ENCODE data around the gene PTPN23.

The PTPN23 gene

DNA sequence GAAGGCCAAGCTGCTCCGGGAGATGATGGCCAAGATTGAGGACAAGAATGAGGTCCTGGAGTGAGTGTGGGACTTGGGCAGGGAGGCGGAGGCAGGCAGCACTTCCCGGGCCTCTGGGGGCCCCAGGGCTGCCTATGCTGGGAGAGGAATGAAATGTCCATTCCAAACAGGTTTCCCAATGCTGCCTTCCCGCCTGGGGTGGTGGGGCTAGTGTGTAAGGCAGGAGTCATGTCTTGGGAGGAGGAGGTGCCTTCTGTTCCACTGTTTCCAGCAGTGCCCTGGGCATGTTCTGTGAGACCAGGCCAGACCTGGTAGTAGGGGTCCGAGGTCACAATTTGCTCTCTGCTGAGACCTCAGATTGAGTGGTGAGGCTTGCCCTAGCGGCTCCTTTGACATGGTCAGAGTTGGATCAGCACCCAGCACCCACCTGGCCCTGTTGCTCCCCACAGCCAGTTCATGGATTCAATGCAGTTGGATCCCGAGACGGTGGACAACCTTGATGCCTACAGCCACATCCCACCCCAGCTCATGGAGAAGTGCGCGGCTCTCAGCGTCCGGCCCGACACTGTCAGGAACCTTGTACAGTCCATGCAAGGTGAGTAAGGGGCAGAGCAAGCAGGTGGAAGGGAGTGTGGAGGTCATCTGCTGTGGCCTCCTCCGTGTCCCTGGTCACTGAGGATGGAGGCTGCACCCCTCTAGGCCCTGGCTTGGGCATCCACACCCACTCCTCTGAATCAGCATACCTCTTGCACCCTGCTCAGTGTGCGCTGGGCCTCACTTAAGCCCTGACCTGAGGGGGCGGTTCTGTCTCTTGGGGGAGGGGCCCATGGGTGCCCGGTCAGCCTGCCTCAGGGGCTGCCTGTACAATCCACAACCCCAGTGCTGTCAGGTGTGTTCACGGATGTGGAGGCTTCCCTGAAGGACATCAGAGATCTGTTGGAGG is 27.3 kb downstream of the PTPN23 start:
- no peak for DNase-seq

DNA sequence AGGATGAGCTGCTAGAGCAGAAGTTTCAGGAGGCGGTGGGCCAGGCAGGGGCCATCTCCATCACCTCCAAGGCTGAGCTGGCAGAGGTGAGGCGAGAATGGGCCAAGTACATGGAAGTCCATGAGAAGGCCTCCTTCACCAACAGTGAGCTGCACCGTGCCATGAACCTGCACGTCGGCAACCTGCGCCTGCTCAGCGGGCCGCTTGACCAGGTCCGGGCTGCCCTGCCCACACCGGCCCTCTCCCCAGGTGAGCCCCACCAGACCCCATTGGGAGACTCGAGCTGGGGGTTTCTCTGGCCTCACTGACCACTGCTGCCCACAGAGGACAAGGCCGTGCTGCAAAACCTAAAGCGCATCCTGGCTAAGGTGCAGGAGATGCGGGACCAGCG is 28.0 kb downstream of the PTPN23 start:
- no peak for DNase-seq

DNA sequence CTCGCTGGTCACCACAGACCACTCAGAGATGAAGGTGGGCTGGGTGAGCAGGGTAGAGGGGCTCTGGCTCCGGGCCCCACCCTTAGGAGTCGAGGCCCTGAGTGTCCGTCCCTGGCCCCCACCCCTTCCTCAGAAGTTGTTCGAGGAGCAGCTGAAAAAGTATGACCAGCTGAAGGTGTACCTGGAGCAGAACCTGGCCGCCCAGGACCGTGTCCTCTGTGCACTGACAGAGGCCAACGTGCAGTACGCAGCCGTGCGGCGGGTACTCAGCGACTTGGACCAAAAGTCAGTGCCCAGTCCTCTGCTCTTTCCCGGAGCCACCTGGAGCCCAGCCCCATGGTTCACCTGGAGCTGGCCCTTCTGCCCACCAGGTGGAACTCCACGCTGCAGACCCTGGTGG is 28.5 kb downstream of the PTPN23 start:
- no peak for DNase-seq

DNA sequence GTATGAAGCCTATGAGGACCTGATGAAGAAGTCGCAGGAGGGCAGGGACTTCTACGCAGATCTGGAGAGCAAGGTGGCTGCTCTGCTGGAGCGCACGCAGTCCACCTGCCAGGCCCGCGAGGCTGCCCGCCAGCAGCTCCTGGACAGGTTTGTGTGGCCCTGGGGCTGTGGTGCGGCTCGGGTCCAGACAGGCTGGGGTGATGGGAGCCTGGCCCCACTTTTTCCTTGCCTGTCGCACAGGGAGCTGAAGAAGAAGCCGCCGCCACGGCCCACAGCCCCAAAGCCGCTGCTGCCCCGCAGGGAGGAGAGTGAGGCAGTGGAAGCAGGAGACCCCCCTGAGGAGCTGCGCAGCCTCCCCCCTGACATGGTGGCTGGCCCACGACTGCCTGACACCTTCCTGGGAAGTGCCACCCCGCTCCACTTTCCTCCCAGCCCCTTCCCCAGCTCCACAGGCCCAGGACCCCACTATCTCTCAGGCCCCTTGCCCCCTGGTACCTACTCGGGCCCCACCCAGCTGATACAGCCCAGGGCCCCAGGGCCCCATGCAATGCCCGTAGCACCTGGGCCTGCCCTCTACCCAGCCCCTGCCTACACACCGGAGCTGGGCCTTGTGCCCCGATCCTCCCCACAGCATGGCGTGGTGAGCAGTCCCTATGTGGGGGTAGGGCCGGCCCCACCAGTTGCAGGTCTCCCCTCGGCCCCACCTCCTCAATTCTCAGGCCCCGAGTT is 29.0 kb downstream of the PTPN23 start:
- DNase-seq, result no peak

DNA sequence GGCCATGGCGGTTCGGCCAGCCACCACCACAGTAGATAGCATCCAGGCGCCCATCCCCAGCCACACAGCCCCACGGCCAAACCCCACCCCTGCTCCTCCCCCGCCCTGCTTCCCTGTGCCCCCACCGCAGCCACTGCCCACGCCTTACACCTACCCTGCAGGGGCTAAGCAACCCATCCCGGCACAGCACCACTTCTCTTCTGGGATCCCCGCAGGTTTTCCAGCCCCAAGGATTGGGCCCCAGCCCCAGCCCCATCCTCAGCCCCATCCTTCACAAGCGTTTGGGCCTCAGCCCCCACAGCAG is 29.5 kb downstream of the PTPN23 start:
- DNase-seq, result no peak

DNA sequence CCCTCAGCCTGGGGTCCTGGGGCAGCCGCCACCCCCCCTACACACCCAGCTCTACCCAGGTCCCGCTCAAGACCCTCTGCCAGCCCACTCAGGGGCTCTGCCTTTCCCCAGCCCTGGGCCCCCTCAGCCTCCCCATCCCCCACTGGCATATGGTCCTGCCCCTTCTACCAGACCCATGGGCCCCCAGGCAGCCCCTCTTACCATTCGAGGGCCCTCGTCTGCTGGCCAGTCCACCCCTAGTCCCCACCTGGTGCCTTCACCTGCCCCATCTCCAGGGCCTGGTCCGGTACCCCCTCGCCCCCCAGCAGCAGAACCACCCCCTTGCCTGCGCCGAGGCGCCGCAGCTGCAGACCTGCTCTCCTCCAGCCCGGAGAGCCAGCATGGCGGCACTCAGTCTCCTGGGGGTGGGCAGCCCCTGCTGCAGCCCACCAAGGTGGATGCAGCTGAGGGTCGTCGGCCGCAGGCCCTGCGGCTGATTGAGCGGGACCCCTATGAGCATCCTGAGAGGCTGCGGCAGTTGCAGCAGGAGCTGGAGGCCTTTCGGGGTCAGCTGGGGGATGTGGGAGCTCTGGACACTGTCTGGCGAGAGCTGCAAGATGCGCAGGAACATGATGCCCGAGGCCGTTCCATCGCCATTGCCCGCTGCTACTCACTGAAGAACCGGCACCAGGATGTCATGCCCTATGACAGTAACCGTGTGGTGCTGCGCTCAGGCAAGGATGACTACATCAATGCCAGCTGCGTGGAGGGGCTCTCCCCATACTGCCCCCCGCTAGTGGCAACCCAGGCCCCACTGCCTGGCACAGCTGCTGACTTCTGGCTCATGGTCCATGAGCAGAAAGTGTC is 30.2 kb downstream of the PTPN23 start:
- no peak for DNase-seq

DNA sequence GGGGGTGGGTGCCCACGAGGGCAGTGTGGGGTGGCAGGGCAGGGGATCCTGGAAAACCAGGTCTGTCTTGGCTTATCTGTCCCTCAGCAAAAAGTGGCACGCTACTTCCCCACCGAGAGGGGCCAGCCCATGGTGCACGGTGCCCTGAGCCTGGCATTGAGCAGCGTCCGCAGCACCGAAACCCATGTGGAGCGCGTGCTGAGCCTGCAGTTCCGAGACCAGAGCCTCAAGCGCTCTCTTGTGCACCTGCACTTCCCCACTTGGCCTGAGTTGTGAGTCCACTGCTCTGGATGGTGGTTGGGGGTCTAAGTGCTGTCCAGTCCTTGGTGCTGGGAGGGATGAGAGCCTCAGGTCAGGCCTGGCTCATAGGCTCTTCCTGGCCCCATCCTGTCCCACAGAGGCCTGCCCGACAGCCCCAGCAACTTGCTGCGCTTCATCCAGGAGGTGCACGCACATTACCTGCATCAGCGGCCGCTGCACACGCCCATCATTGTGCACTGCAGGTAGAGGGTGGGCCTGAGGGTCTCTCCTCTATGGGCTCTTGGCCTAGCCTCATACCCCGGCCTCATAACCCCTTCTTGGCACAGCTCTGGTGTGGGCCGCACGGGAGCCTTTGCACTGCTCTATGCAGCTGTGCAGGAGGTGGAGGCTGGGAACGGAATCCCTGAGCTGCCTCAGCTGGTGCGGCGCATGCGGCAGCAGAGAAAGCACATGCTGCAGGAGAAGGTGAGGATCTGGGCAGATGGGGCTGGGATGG is 31.1 kb downstream of the PTPN23 start:
- no peak for DNase-seq

DNA sequence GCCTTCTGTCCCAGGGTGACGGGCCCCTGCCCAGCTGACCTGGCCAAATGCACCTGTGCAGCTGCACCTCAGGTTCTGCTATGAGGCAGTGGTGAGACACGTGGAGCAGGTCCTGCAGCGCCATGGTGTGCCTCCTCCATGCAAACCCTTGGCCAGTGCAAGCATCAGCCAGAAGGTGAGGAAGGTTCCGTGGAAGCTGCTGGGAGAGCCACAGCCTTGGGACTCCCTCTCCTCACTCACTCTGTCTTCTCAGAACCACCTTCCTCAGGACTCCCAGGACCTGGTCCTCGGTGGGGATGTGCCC is 31.6 kb downstream of the PTPN23 start:
- no peak for DNase-seq

DNA sequence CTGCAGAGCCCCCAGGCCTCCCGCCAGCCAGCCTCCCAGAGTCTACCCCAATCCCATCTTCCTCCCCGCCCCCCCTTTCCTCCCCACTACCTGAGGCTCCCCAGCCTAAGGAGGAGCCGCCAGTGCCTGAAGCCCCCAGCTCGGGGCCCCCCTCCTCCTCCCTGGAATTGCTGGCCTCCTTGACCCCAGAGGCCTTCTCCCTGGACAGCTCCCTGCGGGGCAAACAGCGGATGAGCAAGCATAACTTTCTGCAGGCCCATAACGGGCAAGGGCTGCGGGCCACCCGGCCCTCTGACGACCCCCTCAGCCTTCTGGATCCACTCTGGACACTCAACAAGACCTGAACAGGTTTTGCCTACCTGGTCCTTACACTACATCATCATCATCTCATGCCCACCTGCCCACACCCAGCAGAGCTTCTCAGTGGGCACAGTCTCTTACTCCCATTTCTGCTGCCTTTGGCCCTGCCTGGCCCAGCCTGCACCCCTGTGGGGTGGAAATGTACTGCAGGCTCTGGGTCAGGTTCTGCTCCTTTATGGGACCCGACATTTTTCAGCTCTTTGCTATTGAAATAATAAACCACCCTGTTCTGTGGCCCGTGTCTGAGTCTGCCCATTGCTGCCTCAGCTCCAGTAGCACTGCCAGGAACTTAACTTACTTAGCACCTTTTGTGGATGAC is 32.2 kb downstream of the PTPN23 start:
- no peak for DNase-seq

DNA sequence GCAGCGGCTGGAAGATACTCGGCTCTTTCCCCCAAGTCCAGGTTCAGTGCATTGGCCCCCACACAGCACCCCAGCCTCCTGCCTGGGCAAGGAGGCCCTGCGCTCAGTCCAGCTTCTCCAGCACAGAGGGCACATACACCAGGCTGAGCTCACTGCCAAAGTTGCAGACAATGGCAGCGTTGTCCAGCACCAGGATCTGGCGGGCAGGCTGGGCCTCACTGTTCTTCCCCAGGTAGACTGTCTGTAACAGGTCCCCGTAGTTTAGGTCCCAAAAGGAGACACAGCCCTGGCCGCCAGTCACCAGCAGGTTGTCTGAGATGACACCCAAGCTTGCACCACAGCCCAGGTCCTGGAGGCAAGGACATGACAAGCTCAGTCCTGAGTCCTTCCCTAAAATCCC is 32.9 kb downstream of the PTPN23 start:
- DNase-seq, result no peak

DNA sequence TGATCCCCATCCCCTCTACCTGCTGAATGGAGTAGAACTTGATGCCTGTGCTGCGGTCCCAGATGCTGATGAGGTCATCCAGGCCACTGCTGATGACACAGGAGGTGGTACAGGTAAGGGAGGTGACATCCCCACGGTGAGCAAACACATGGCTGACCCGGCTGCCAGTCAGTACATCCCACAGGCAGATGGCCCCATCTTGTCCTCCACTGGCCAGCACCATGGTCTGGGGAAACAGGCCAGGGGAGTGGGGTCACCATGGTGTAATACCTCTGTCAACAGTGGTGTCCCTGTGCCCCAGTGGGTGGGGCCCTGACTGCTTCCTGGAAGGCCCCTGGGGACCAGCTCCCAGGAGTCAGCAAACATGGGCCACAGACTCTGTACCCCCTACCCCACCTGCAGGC is 33.3 kb downstream of the PTPN23 start:
- DNase-seq, result no peak

DNA sequence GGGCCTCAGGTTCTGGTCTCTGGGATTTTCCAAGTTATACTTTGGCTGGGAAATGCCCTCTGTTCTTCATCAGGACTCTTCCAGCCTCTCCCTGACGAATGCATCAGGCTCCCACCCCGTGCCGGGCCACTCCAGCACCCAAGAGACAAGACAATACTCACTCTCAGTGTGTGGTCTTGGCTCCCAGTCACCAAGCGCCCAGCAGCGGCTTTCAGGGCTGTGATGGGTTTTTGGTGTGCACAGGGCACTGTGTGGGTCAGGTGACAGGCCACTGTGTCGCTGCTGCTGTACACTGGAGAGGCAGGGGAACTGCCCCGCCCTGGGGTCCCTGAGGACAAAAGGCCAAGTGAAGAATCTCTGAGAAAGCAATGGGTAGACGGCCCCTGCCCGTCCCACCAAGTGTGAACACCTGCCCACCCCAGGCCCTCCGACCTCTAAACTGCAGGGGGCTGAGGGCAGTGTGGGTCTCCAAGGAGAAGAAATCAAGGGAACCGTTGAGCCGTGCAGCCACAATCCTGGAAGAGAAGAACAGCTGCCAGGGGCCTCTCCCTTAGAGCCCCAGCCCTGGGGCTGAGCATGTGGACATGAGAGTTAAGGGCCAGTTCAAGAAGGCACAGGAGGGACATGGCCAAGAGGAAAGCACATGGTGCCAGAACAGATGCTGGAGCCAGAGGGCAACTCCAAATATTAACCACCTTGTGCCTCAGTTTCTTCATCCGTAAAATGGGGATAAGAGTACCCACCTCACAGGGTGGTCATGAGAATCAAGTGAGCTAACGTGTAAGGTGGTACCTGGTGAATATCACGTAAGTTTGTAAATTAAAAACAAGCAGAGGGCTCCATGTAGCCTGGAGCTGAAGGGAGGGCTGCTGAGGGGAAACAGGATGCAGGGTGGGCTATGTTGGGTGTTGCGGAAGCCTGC is 34.1 kb downstream of the PTPN23 start:
- no peak for DNase-seq

DNA sequence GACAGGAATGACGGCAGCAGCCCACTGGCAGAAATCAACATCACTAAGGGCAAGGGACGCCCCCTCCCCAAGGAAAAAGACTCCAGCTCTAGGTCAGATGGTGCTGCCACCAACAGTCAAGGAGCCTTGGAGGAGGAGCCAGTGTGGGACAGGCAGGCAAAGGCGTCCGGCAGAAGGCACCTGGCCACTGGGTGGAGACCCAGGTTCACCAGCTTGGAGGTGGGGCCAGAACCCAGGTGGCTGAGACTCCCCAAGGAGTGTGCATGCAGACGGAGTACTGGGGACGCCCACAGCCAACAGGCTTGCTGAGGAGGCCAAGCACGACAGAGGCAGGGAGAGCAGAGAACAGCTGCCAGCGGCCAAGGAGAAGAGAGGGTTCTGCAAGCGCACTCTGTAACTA is 35.2 kb downstream of the PTPN23 start:
- no peak for DNase-seq

DNA sequence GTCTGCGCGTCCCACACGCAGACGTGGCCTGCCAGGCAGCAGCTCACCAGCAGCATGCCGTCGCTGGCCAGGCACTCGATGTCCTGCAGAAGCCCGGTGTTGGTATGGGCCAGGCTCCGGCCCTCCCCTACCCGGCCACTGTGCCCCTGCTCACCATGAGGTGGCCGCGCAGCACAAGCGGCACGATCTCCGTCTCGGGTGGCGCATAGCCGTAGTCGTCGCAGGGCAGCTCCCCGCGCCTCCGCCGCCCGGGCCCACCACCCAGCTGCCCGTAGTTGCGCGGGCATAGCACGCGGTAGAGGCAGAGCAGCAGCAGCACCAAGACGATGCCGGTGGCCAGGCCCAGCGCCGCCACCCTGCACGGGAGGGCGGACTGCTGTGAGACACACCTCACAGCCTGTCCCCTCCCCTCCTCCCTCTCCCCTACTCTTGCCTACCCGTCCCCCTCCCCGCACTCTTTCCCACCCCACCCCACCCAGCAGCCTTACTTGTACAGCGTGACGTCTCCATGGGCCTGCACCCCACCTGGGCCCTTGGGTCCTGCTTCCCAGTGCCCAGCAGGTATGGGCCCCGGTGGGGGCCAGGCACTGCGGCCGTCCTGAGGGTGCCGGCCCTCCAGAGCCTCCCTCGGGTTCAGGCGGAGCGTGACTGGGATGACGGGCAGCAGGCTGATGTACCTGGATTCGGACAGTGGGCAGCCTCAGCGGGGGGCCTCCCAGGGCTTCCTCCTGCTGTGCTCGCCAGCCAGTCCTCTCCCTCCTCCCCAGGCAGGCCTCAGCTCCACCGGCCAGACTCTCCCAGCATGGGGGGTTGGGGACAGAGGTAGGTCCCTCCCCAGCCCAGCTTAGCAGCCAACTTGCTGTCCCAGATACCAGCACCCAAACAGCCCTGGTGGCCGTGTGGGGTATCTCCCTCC is 37.6 kb downstream of the PTPN23 start:
- no peak for DNase-seq

DNA sequence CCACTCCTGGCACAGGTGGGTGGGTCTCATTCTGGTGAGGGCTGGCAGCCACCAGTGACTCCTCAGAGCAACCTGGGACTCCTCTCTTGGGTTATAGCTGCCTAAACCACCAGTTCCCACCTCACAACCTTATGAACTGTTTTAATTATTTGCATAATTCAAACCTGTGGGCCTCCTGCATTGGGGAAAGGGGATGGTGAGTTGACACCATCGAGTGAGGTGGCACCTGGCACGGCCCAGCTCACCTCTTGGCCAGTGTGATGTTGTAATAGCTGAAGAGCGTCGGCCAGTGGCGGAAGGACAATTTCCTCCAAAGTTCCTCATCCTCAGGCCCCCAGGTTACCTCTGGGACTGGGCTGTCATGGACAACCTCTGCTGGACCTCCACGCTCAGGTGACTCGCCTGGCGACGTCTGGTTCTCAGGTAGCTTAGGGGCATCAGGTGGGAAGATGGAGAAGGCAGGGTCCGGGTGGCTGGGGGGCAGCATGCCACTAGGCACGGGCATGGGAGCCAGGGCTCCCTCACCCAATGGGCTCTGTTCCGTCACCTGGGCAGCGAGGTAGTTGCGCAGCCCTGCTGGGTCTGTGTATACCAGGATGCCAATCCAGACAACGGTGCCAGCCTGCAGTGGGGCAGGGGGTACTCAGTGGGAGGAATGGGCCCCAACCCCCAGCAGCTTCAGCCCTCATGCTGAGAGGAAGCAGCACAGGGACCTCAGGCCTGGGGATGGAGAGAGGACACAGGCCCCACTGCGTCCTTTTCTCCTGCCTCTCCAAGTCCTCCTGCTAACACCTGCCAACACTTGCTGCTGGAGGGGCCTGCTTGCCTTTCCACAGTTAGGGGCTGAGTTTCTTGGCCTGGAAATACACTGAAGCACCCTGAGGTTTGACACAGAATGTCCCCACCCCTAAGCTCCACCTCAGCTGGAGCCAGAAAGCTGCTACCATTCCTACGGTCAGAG is 38.5 kb downstream of the PTPN23 start:
- no peak for DNase-seq

DNA sequence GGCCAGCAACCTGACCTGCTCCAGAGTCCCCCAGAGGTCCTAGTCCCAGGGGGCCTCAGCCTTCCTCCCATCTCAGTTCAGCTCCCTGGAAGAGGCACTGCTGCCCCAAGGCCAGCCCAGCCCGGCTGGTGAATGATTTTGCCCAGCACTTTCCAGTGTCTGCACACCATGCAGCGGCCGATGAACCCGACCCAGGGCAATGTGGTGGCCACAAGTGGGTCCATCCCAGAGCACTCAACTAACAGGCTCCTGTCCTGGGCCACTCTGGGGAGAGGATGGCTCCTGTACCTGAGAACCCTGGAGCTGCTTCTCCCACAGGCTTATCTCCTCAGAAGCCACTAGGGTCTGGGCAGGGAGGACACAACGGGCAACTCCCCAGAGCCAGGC is 39.2 kb downstream of the PTPN23 start:
- no peak for DNase-seq

DNA sequence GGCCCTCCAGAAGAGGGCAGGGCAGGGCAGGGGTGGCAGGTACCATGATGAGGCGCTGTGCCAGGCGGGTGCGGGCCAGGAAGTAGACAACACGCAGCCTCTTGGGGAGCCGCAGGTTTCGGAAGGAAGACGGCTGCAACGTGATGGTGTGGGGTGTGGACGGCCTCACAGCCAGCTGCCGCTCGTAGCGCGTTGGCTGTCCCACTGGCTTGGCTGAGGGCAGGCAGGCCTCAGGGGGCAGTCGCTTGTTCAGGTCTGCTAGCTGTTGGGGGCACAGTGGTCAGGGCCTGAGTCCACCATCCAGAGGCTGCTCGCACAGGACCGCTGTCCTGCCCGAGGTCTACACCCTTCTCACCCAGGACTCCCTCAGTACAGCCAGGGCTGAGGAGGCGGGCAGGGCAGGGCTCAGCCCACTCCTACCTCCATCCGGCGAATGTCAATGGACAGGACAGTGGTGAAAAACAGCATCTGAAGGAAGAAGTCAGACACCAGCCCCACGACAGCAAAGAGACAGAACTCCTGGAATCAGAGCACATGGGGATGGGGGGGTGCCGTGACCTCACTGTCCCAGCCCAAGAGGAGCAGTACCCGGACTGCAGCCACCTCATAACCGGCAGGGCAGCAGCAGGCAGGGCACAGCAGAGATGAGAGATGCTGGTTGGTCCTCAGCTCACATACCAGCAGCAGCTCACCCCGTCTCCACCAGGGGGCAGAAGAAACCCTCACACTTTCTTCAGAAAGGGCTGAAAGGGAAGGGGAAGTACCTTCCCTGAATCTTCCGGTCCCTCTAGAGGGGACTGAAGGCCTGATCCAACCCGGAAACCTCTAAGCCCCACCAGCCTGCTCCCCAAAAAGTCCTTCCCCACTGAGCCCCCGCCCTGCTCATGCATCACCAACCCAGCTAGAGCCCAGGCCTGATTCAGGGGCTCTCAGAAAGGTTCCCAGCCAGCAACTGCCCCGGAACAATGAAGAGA is 40.0 kb downstream of the PTPN23 start:
- DNase-seq, result peak; percentile 27
